ENCODE data around the gene KLHL25. TPM values are rescaled to one million over a fixed set of nuclear protein-coding genes. Genes with fewer than 3 reads are reported as not detected.

Gene KLHL25
- total RNA-seq, 1 donor from 2014 or later: 45.1 TPM

DNA sequence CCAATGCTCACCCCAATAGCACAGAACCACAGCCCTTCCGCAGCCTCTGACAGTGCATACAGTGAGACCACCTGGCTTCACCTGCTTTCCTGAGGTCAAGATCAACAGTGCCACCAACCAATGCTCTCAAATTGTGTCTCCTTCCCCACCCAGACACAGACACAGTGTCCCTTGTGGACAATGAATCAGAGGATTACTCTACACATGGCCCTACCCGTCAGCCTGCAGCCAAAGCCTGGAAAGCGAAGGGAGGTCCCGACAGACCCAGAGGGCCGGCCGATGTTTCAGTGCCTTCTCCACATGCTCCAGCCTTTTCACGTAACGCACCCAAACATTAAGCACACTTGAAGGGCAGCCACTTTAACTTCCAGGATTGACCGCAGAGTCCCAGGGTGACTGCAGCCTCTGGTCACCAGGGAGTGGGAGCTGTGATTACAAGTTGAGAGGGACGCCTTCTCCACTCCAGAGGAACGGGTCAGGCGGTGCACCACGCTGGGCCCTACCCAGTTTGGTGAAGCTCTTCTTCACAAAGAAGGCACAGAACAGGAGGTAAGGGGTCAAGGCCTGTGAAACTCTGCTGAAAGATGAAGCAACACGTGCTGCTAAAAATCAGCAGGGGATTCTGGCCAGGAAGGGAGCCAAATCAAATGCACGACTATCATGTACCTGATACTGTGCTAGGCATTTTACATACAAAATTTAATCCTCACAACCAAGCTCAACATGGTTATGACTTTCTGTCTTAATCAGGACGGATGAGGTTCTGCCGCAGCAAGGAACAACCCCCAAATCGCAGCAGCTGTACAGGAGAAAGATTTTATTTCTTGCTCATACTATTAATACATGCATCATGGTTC lies 17.2 kb downstream of the KLHL25 start:
- Mint-ChIP-seq H3K27ac (ENCODE audit: unreplicated experiment) (peak overlapping the region; percentile 97), H3K36me3 (ENCODE audit: unreplicated experiment) (no peaks in the 10 kb centered on the region), H3K4me3 (ENCODE audit: unreplicated experiment) (peak overlapping the region; percentile 39), H3K9me3 (ENCODE audit: unreplicated experiment) (peaks cover 8% of the 10 kb centered on the region), H3K27me3 (ENCODE audit: unreplicated experiment) (peaks cover 17% of the 10 kb centered on the region), H3K4me1 (ENCODE audit: low read depth, unreplicated experiment) (peaks cover 60% of the 10 kb centered on the region)
- DNase-seq: no peak
- TF ChIP-seq, protein P1, sequence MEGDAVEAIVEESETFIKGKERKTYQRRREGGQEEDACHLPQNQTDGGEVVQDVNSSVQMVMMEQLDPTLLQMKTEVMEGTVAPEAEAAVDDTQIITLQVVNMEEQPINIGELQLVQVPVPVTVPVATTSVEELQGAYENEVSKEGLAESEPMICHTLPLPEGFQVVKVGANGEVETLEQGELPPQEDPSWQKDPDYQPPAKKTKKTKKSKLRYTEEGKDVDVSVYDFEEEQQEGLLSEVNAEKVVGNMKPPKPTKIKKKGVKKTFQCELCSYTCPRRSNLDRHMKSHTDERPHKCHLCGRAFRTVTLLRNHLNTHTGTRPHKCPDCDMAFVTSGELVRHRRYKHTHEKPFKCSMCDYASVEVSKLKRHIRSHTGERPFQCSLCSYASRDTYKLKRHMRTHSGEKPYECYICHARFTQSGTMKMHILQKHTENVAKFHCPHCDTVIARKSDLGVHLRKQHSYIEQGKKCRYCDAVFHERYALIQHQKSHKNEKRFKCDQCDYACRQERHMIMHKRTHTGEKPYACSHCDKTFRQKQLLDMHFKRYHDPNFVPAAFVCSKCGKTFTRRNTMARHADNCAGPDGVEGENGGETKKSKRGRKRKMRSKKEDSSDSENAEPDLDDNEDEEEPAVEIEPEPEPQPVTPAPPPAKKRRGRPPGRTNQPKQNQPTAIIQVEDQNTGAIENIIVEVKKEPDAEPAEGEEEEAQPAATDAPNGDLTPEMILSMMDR (IDR thresholded peaks at IDR 0.05; ENCODE audit: partially characterized antibody, unreplicated experiment): no peak

DNA sequence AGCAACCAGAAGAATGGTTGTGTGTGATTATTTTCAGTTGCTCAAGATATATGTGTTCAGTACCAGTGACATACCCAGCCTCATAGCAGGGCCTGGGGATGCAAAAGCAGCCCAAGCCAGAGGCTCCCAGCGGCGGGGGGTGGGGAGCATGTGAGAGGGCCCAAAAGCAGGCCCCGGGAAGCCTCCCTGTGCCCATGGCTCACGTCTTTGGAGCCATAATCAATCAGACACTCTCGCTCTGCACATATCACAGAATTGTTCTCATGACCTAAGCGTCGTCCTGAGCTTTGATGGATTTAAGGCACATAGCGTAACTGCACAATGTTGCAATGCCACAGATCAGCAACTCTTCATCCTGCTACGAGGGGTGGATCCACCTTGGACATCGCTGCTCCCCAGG lies 20.8 kb downstream of the KLHL25 start:
- TF ChIP-seq, protein P1 (IDR thresholded peaks at IDR 0.05; ENCODE audit: partially characterized antibody, unreplicated experiment): no peak
- Mint-ChIP-seq H3K4me3 (ENCODE audit: unreplicated experiment) (no peak overlapping the region), H3K4me1 (ENCODE audit: low read depth, unreplicated experiment) (peaks cover 39% of the 10 kb centered on the region), H3K9me3 (ENCODE audit: unreplicated experiment) (no peaks in the 10 kb centered on the region), H3K27me3 (ENCODE audit: unreplicated experiment) (peaks cover 8% of the 10 kb centered on the region), H3K36me3 (ENCODE audit: unreplicated experiment) (no peaks in the 10 kb centered on the region), H3K27ac (ENCODE audit: unreplicated experiment) (peak overlapping the region; percentile 34)
- no peak for DNase-seq

DNA sequence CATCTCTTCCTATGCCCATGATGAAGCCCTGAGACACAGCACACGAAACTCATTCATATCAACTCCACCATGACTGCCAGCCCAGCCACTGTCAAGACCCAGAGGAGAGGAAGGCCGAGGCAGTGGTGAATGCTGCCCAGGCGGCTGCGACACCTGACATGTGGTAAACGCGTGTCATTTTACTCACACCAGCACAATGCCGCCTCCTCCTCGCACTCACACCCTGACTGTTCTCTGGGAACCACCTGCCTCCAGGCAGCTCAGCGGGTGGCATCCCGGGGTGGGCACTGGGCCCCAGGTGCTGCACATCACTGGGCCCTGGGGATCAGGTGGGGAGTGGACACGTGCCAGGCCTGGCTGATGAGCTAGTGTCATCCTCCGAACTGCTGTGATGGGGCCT lies 21.5 kb downstream of the KLHL25 start:
- TF ChIP-seq, protein P1 (IDR thresholded peaks at IDR 0.05; ENCODE audit: partially characterized antibody, unreplicated experiment): no peak
- peak overlapping the region; percentile 6 for H3K27ac Mint-ChIP-seq (ENCODE audit: unreplicated experiment)

DNA sequence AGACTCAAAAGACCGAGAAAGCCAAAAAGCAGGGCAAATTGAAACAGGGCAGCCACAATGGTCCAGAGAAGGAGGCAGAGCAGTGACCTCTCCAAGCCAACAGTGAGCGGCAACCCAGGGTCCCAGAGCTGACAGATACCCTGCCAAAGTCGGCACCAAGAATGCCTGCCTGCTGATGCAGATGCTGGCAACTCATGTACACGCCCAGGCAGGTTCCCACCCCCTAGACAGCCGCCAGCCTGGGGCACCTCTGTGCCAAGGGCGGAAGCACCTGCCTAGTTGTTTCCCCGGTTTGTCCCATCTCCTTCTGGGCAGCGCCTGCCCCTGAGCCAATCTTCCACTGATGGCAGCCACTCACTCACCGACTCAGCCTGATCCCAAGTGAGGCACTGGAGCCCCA lies 22.1 kb downstream of the KLHL25 start:
- Mint-ChIP-seq H3K36me3 (ENCODE audit: unreplicated experiment) (no peaks in the 10 kb centered on the region), H3K27ac (ENCODE audit: unreplicated experiment) (peak overlapping the region; percentile 73), H3K4me1 (ENCODE audit: low read depth, unreplicated experiment) (peaks cover 30% of the 10 kb centered on the region), H3K27me3 (ENCODE audit: unreplicated experiment) (peaks cover 6% of the 10 kb centered on the region), H3K9me3 (ENCODE audit: unreplicated experiment) (no peaks in the 10 kb centered on the region), H3K4me3 (ENCODE audit: unreplicated experiment) (no peak overlapping the region)
- TF ChIP-seq, protein P1 (IDR thresholded peaks at IDR 0.05; ENCODE audit: partially characterized antibody, unreplicated experiment): no peak
- no peak for DNase-seq

More for the DNA sequence above, 21.5 kb downstream of the KLHL25 start:
- Mint-ChIP-seq H3K4me1 (ENCODE audit: low read depth, unreplicated experiment) (peaks cover 36% of the 10 kb centered on the region), H3K27me3 (ENCODE audit: unreplicated experiment) (peaks cover 10% of the 10 kb centered on the region), H3K36me3 (ENCODE audit: unreplicated experiment) (no peaks in the 10 kb centered on the region), H3K9me3 (ENCODE audit: unreplicated experiment) (no peaks in the 10 kb centered on the region), H3K4me3 (ENCODE audit: unreplicated experiment) (no peak overlapping the region)
- DNase-seq: no peak

DNA sequence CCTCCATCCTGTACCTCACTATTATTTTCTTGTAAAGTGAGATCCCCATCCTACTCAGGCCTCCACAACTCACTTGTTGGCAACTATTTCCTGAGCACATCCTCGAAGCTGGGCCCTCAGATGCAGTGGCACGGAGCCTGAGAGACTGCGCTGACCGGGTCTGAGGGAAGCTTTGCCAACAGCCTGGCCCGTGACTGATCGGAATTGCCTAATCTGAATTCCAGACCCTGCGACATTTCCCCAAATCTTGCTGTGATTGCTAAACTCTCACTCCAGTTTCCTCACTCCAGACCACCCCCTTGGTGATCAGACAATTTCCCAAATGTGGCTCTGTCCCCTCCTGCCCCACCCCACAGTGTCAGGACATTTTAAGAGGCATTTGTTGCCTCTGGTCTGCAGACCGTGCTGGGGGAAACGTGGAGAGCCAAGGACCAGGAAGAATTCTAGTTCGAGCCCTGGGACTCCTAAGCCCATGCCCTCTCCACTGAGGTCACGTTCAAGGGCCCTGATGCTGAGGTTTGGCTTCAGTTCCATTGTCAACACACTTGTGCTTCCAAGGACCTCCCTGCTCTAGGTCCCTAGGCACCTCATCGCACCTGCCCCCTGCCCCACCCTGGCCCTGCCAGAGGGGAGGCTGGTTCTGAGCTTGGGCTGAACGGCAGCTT lies 22.8 kb downstream of the KLHL25 start:
- TF ChIP-seq, protein P1 (IDR thresholded peaks at IDR 0.05; ENCODE audit: partially characterized antibody, unreplicated experiment): no peak
- peaks cover 6% of the 10 kb centered on the region for H3K27me3 Mint-ChIP-seq (ENCODE audit: unreplicated experiment)
- peaks cover 22% of the 10 kb centered on the region for H3K4me1 Mint-ChIP-seq (ENCODE audit: low read depth, unreplicated experiment)
- H3K4me3 Mint-ChIP-seq (ENCODE audit: unreplicated experiment): no peak overlapping the region
- H3K9me3 Mint-ChIP-seq (ENCODE audit: unreplicated experiment): no peaks in the 10 kb centered on the region
- DNase-seq: no peak
- H3K27ac Mint-ChIP-seq (ENCODE audit: unreplicated experiment): peak overlapping the region; percentile 73
- no peaks in the 10 kb centered on the region for H3K36me3 Mint-ChIP-seq (ENCODE audit: unreplicated experiment)
